ENCODE results near the gene KRTAP1-4. TPM values are rescaled to one million over a fixed set of nuclear protein-coding genes. Genes with fewer than 3 reads are reported as not detected.
"Not testable (repeated sequence)": the region's sequence is repeated elsewhere in the genome, so short reads cannot be mapped to it uniquely, and the experiment has no call there.

Gene KRTAP1-4
- total RNA-seq, 1 experiment from 2014 or later, result not detected

DNA sequence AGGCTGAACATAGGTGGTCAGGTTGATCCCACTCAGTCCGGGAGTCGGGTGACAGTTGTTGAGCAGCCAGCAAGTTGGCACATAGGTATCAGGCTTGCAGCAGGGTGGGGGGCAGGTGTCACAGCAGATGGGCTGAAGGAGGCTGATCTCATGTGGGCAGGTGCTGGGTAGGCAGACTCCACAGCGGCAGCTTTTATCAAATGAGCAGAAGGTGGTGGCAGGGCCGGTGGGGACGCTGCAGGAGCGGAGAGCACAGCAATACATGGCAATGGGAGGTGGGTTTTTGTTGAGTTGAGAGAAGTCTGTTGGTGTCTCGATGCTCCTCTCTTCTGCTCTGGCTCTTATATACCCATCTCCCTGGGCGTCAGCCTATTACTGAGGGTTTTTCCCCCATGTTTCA, 21.2 kb downstream of the KRTAP1-4 start, which contains the start of gene KRTAP3-1:
Gene KRTAP3-1, minus strand, starts transcription at position 318 of the 400 bp plus-strand sequence. Its CDS starts 54 bp downstream, at position 264.
- DNase-seq (ENCODE audit: low read depth), result no peak

DNA sequence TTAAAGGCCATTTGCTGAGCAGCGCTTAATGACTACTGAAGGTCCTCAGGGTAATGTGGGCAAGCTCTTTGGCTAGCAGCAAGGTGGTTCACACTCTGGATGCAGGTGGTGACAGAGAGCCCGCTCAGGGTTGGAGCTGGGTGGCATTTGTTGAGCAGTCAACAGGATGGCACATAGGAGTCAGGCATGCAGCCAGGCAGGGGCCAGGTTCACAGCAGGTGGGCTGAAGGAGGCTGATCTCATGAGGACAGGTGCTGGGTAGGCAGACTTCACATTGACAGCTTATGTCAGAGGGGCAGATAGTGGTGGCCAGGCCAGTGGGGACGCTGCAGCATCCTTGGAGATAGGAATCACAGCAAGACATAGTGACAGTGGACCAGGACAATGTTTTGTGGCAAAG, 25.6 kb downstream of the KRTAP1-4 start:
- no peak for DNase-seq (ENCODE audit: low read depth)

- no peak for DNase-seq (ENCODE audit: low read depth)
Observed at GRCh38 chr17:41003926-41004325, 26.1 kb downstream of the KRTAP1-4 start.

- DNase-seq (ENCODE audit: low read depth), result no peak
Observed at GRCh38 chr17:41002814-41003213, 27.2 kb downstream of the KRTAP1-4 start.

DNA sequence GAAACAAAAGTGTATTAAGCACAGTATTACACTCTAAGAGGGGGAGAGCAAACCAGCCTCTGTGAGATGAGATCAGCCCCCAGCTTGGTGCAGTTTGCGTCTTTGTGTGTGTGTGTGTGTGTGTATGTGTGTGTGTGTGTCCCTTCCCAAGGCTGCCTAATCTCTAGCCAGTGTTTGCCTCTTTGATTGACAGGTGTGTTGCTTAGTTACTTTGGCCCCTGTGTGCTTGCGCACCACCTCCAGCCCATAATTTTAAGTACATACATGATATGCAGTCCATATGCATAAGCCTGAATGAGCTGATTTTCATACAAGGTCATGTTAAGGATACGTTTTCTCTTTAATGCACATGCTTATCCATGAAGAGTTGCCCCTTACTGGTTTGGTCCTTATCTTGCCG, 28.2 kb downstream of the KRTAP1-4 start:
- no peak for DNase-seq (ENCODE audit: low read depth)

DNA sequence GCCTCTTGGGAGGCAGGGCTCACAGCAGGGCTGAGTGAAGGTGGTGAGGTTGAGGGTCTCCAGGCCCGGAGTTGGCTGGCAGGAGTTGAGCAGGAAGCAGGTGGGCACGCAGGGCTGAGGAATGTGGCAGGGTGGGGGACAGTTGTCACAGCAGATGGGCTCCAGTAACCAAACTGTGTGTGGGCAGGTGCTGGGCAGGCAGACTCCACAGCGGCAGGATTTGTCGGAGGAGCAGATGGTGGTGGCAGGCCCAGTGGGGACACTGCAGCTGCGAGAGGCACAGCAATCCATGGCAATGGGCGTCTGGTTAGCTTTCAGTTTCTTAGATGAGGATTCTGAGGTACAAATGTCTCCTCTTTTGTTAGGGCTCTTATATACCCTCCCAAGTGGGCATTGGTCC, 30.4 kb downstream of the KRTAP1-4 start, which contains the start of gene KRTAP3-2:
Gene KRTAP3-2, minus strand, starts transcription at position 344 of the 400 bp plus-strand sequence. Its CDS starts 53 bp downstream, at position 291.
- not testable (repeated sequence) for DNase-seq (ENCODE audit: low read depth)

- DNase-seq (ENCODE audit: low read depth), result no peak
Observed at GRCh38 chr17:40997361-40997760, 32.6 kb downstream of the KRTAP1-4 start.

- DNase-seq (ENCODE audit: low read depth), result no peak
Observed at GRCh38 chr17:40996829-40997228, 33.2 kb downstream of the KRTAP1-4 start.

GRCh38 chr17:40995116-40995515, 34.9 kb downstream of the KRTAP1-4 start:
- no peak for DNase-seq (ENCODE audit: low read depth)

DNA sequence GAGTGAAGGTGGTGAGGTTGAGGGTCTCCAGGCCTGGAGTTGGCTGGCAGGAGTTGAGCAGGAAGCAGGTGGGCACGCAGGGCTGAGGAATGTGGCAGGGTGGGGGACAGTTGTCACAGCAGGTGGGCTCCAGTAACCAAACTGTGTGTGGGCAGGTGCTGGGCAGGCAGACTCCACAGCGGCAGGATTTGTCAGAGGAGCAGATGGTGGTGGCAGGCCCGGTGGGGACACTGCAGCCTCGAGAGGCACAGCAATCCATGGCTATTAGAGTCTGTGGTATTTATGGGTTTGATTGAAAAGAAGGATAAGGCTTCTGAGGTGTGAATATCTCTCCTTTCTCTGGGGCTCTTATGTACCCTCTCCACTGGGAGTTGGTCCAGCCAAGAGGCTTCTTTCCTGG, 36.2 kb downstream of the KRTAP1-4 start, which contains the start of gene KRTAP3-3:
Gene KRTAP3-3, minus strand, starts transcription at position 326 of the 400 bp plus-strand sequence. Its CDS starts 67 bp downstream, at position 259.
- DNase-seq (ENCODE audit: low read depth), result no peak

- DNase-seq (ENCODE audit: low read depth), result no peak
Observed at GRCh38 chr17:40993084-40993483, 36.9 kb downstream of the KRTAP1-4 start.

DNA sequence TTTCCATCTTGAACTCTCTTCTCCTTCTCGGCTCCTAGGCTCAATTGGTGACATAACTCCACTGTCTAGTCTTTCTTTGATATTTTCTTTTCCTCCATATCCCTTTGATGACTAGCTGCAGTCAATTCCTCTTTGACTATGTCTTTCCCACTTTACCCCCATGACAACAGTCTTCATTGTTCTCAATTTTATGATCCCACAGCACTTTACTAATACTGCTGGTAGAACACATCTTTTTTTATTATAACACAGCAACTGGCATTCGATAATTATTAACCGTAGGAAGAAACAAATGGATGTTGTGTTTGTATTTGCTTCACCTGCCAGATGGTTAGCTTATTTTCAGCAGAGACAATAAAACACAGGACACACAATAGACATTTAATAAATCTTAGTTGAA, 37.3 kb downstream of the KRTAP1-4 start:
- DNase-seq (ENCODE audit: low read depth), result no peak

- DNase-seq (ENCODE audit: low read depth), result no peak
Observed at GRCh38 chr17:40986920-40987319, 43.1 kb downstream of the KRTAP1-4 start.

DNA sequence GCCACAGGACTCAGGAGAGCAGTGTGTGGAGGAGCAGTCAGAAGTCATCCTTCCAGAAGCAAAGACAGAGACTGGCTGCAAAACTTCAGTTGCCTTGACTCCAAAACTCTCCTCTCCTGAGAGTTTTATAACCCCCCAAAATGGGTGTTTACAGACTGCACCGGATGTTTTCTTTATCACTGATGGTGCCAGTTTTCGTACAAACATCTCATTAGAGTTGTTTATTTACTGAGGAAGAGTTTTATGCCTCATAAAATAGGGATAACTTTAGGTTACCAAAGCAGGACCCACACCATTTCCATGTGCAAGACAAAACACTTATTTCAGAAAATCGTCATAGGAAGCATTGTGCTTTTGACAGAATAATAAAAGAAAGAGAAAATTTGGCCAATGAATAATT, 45.8 kb downstream of the KRTAP1-4 start, which contains the start of gene KRT40:
Gene KRT40, minus strand, starts transcription at position 101 of the 400 bp plus-strand sequence. Its CDS starts 53 bp downstream, at position 48.
- DNase-seq (ENCODE audit: low read depth), result no peak

- no peak for DNase-seq (ENCODE audit: low read depth)
Observed at GRCh38 chr17:40981115-40981514, 48.9 kb downstream of the KRTAP1-4 start.

DNA sequence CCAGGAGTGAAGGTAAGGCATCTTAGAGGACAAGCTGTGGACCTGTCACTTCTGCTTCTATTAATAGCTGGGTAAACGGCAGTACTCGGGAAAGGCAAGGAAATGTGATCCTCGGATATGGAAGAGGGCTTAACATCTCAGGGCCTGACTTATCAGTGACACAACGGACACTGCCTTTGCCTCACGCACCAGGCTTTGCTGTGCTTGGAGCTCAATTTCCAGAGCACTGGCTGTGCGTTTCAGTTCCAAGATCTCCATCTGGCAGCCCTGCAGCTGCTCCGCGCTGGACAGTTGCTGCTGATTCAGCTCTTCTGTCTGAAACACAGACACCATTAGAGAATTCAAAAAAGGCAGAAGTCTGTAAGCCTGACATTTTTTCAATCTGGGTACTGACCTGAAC, 49.4 kb downstream of the KRTAP1-4 start:
- no peak for DNase-seq (ENCODE audit: low read depth)

GRCh38 chr17:40980117-40980516, 49.9 kb downstream of the KRTAP1-4 start:
- no peak for DNase-seq (ENCODE audit: low read depth)

Small RNAs within 50 kb of the gene (small RNA-seq; reads per million reads assigned to genes)
- not detected for gene KRTAP3-4P

Other genes starting within 250 kb of the KRTAP1-4 start
- gene KRT27, start 247.6 kb downstream of the KRTAP1-4 start, total RNA-seq (2014; rRNA removed; shearing (Covaris generic)), result not detected in 2 replicates
- not detected in 2 replicates for gene KRT28, start 230.2 kb downstream of the KRTAP1-4 start, total RNA-seq (2014; rRNA removed; shearing (Covaris generic))
- 24.0 and 32.4 TPM in 2 replicates for gene KRT10, start 207.6 kb downstream of the KRTAP1-4 start, total RNA-seq (2014; rRNA removed; shearing (Covaris generic))
- not detected in 2 replicates for gene KRT12, start 163.0 kb downstream of the KRTAP1-4 start, total RNA-seq (2014; rRNA removed; shearing (Covaris generic))
- not detected in 2 replicates for gene KRT20, start 145.0 kb downstream of the KRTAP1-4 start, total RNA-seq (2014; rRNA removed; shearing (Covaris generic))
- 0.33 TPM in 1 of 2 replicates, not detected in the other for gene KRT23, start 92.5 kb downstream of the KRTAP1-4 start, total RNA-seq (2014; rRNA removed; shearing (Covaris generic))
- not detected in 2 replicates for gene KRT39, start 63.2 kb downstream of the KRTAP1-4 start, total RNA-seq (2014; rRNA removed; shearing (Covaris generic))
- not detected in 2 replicates for gene KRT40, start 45.9 kb downstream of the KRTAP1-4 start, total RNA-seq (2014; rRNA removed; shearing (Covaris generic))
- gene KRTAP3-3, start 36.0 kb downstream of the KRTAP1-4 start, total RNA-seq (2014; rRNA removed; shearing (Covaris generic)), result not detected in 2 replicates
- not detected in 2 replicates for gene KRTAP3-2, start 30.3 kb downstream of the KRTAP1-4 start, total RNA-seq (2014; rRNA removed; shearing (Covaris generic))
- not detected in 2 replicates for gene KRTAP3-1, start 21.1 kb downstream of the KRTAP1-4 start, total RNA-seq (2014; rRNA removed; shearing (Covaris generic))
- gene KRTAP1-5, start 3.0 kb downstream of the KRTAP1-4 start, total RNA-seq (2014; rRNA removed; shearing (Covaris generic)), result not detected in 2 replicates
- not detected in 2 replicates for gene KRTAP1-3, start 4.7 kb upstream of the KRTAP1-4 start, total RNA-seq (2014; rRNA removed; shearing (Covaris generic))
- not detected in 2 replicates for gene KRTAP1-1, start 11.3 kb upstream of the KRTAP1-4 start, total RNA-seq (2014; rRNA removed; shearing (Covaris generic))
- gene KRTAP2-1, start 17.1 kb upstream of the KRTAP1-4 start, total RNA-seq (2014; rRNA removed; shearing (Covaris generic)), result 2.0 TPM in 1 of 2 replicates, not detected in the other
- gene KRTAP2-2, start 25.0 kb upstream of the KRTAP1-4 start, total RNA-seq (2014; rRNA removed; shearing (Covaris generic)), result not detected in 2 replicates
- gene KRTAP2-3, start 29.9 kb upstream of the KRTAP1-4 start, total RNA-seq (2014; rRNA removed; shearing (Covaris generic)), result 1.2 and 6.2 TPM in 2 replicates
- not detected in 2 replicates for gene KRTAP2-4, start 35.7 kb upstream of the KRTAP1-4 start, total RNA-seq (2014; rRNA removed; shearing (Covaris generic))
- gene KRTAP4-7, start 54.0 kb upstream of the KRTAP1-4 start, total RNA-seq (2014; rRNA removed; shearing (Covaris generic)), result not detected in 2 replicates
- not detected in 2 replicates for gene KRTAP4-8, start 67.9 kb upstream of the KRTAP1-4 start, total RNA-seq (2014; rRNA removed; shearing (Covaris generic))
- gene KRTAP4-16, start 72.0 kb upstream of the KRTAP1-4 start, total RNA-seq (2014; rRNA removed; shearing (Covaris generic)), result not detected in 2 replicates
- gene KRTAP4-9, start 75.2 kb upstream of the KRTAP1-4 start, total RNA-seq (2014; rRNA removed; shearing (Covaris generic)), result 0.29 and 0.57 TPM in 2 replicates
- not detected in 2 replicates for gene KRTAP4-11, start 88.2 kb upstream of the KRTAP1-4 start, total RNA-seq (2014; rRNA removed; shearing (Covaris generic))
- gene KRTAP4-12, start 94.0 kb upstream of the KRTAP1-4 start, total RNA-seq (2014; rRNA removed; shearing (Covaris generic)), result not detected in 2 replicates
- not detected in 2 replicates for gene KRTAP4-6, start 110.3 kb upstream of the KRTAP1-4 start, total RNA-seq (2014; rRNA removed; shearing (Covaris generic))
- not detected in 2 replicates for gene KRTAP4-5, start 119.6 kb upstream of the KRTAP1-4 start, total RNA-seq (2014; rRNA removed; shearing (Covaris generic))
- not detected in 2 replicates for gene KRTAP4-4, start 130.6 kb upstream of the KRTAP1-4 start, total RNA-seq (2014; rRNA removed; shearing (Covaris generic))
- not detected in 2 replicates for gene KRTAP4-3, start 138.0 kb upstream of the KRTAP1-4 start, total RNA-seq (2014; rRNA removed; shearing (Covaris generic))
- gene KRTAP4-2, start 148.0 kb upstream of the KRTAP1-4 start, total RNA-seq (2014; rRNA removed; shearing (Covaris generic)), result not detected in 2 replicates
- gene KRTAP4-1, start 154.7 kb upstream of the KRTAP1-4 start, total RNA-seq (2014; rRNA removed; shearing (Covaris generic)), result not detected in 2 replicates
- not detected in 2 replicates for gene KRTAP9-1, start 159.7 kb upstream of the KRTAP1-4 start, total RNA-seq (2014; rRNA removed; shearing (Covaris generic))
- gene KRTAP9-2, start 196.5 kb upstream of the KRTAP1-4 start, total RNA-seq (2014; rRNA removed; shearing (Covaris generic)), result not detected in 2 replicates
- not detected in 2 replicates for gene KRTAP9-3, start 202.3 kb upstream of the KRTAP1-4 start, total RNA-seq (2014; rRNA removed; shearing (Covaris generic))
- not detected in 2 replicates for gene KRTAP9-8, start 207.8 kb upstream of the KRTAP1-4 start, total RNA-seq (2014; rRNA removed; shearing (Covaris generic))
- not detected in 2 replicates for gene KRTAP9-4, start 219.5 kb upstream of the KRTAP1-4 start, total RNA-seq (2014; rRNA removed; shearing (Covaris generic))
- gene KRTAP9-9, start 225.2 kb upstream of the KRTAP1-4 start, total RNA-seq (2014; rRNA removed; shearing (Covaris generic)), result not detected in 2 replicates
- not detected in 2 replicates for gene KRTAP9-6, start 235.2 kb upstream of the KRTAP1-4 start, total RNA-seq (2014; rRNA removed; shearing (Covaris generic))
- gene KRTAP9-7, start 245.5 kb upstream of the KRTAP1-4 start, total RNA-seq (2014; rRNA removed; shearing (Covaris generic)), result not detected in 2 replicates